Stimulated activated CD8-positive, alpha-beta memory T cell treated with anti-CD3 and anti-CD28 coated beads, Interleukin-4, amount 100 ng/mL, for 1 hour (primary cell): ENCODE measurements around the gene GPN2.
A peak's percentile ranks its signal among the peaks of the same experiment; 100 is the strongest.
"Not testable (repeated sequence)": the region's sequence is repeated elsewhere in the genome, so short reads cannot be mapped to it uniquely, and the experiment has no call there.

Experiments used
- DNase-seq, 2 donors: peaks; one replicate each; pipeline ENCODE4 v3.0.0-alpha.2; 2020; ENCODE audit warnings: low read depth in 2 of 2, low spot score in 1 of 2

Gene GPN2

DNA sequence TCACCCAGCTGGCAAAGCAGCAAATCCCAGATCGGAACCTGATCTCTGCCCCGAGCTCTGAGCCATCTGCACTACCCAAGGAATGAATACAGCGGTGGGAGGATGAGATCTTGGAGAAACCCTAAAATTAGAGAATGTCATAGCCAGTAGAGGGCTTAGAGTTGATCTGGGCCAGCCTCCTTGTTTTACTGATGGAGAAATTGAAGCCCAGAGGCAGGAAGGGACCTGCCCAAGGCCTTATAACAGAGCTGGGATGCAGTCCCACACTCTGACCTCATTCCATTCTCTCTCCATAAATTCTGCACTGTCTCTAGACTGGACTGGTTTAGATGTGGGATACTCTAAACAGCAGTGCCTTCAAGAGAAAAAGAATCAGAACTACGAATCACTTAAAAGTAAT lies 31.9 kb downstream of the GPN2 start:
- no peak for DNase-seq

GRCh38 chr1:26857473-26858060 lies 32.5 kb downstream of the GPN2 start:
- DNase-seq = no peak

DNA sequence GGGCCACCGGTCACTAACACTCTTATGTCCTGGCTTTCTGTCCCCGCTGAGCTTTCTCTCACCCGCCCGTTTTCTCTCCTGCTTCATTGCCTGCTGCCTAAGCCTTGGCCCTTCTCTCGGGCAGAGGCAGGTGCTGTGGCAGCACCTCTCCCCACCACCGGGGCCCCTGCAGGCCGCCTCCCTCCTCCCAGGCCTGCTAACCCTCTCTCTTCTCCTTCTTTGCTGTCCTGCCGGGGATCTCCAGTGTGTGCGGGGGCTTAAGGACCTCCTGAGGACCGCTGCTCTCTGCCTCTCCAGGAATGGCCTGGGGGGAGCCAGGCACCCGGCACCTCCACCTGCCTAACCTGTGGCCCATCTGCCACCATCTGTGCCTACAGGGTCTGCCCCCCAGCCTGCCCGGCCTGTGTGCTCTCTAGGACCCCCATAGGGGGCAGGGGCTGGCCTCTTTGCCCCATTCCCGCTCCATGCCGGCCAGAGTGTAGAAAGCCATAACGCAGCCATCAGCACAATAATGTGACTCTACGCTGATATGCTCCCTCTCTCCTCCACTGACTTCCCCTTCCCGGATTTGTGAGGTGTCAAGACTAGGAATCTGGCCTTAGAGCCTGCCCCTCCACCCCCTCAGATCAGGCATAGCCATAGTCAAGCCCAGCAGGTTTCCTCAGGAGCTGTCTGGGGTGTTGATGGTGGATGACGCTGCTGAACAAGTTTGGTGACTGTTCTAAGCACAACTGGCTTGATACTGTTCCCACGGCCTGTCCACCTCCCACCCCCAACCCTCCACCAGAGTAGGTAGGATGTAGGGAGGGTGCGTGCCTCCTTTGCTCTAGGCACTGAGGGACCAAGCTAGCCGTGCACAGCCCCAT lies 33.2 kb downstream of the GPN2 start:
- DNase-seq = no peak

GRCh38 chr1:26856181-26856580 lies 33.9 kb downstream of the GPN2 start:
- no peak for DNase-seq

DNA sequence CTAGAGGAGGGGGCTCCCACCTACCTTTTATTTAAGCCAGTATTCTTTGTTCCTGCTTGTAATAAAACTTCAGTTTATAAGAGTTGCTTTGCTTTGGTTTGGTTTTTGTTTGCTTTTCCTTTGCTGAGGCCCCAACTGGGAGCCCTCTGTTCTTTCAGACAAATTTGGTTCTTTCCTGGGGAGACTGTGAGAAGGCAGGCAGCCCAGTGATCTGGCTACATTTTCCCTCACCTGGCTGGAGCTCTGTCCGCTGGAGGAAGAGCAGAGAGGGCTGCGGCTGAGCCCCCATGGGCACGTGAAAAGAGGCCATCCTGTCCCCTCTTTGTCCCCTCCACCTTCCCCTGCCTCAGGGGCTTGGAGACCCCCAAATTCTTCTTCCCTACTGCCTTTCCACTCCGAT lies 34.4 kb downstream of the GPN2 start:
- DNase-seq = no peak

DNA sequence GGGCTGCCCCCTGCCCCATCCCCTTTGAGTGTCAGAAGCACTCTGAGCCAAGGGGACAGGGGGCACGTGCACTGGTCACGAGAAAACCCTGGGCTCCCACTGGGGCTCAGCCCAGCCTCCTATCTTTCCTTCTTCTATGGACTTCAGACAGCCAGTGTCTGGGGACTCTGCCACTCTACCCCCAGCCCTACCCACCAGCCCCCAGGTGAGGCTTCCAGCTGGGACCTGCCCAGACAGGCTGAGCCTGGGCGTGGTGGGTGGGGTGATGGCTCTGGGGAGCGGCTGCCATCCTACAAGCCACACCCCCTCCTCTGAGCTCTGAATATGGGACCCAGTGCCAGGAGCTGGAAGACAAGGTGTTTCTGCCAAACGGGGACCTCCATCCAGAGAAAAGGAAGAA lies 35.2 kb downstream of the GPN2 start:
- DNase-seq = no peak

GRCh38 chr1:26853600-26853999 lies 36.5 kb downstream of the GPN2 start:
- DNase-seq = no peak

- DNase-seq = peak; percentile 71 to 73
Measured at GRCh38 chr1:26853156-26853555, 36.9 kb downstream of the GPN2 start.

GRCh38 chr1:26852701-26853100 lies 37.4 kb downstream of the GPN2 start:
- DNase-seq = no peak

- DNase-seq = no peak
Measured at GRCh38 chr1:26851106-26851684, 38.9 kb downstream of the GPN2 start.

GRCh38 chr1:26848941-26849774 lies 40.9 kb downstream of the GPN2 start:
- no peak for DNase-seq

DNA sequence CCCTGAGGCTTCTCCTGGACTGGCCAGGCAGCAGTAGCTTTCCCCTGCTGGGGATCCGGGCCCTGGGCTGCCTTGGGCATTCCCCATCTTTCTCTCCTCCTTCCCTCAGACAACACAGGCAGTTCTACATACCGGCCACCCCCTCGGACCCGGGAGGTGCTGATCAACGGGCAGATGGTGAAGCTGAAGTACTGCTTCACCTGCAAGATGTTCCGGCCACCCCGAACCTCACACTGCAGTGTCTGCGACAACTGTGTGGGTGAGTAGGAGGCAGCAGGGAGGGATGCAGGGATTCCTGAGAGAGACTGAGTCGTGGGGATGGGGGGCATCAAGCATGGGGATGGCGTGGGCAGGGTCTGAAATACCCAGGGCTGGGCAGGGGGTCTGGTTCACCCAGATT lies 41.6 kb downstream of the GPN2 start:
- no peak for DNase-seq

GRCh38 chr1:26847826-26848225 lies 42.3 kb downstream of the GPN2 start:
- DNase-seq = not testable (repeated sequence)

- DNase-seq = no peak
Measured at GRCh38 chr1:26844424-26845196, 45.5 kb downstream of the GPN2 start.

- DNase-seq = no peak
Measured at GRCh38 chr1:26839779-26840178, 50.3 kb downstream of the GPN2 start.

- DNase-seq = no peak
Measured at GRCh38 chr1:26839339-26839722, 50.8 kb downstream of the GPN2 start.

DNA sequence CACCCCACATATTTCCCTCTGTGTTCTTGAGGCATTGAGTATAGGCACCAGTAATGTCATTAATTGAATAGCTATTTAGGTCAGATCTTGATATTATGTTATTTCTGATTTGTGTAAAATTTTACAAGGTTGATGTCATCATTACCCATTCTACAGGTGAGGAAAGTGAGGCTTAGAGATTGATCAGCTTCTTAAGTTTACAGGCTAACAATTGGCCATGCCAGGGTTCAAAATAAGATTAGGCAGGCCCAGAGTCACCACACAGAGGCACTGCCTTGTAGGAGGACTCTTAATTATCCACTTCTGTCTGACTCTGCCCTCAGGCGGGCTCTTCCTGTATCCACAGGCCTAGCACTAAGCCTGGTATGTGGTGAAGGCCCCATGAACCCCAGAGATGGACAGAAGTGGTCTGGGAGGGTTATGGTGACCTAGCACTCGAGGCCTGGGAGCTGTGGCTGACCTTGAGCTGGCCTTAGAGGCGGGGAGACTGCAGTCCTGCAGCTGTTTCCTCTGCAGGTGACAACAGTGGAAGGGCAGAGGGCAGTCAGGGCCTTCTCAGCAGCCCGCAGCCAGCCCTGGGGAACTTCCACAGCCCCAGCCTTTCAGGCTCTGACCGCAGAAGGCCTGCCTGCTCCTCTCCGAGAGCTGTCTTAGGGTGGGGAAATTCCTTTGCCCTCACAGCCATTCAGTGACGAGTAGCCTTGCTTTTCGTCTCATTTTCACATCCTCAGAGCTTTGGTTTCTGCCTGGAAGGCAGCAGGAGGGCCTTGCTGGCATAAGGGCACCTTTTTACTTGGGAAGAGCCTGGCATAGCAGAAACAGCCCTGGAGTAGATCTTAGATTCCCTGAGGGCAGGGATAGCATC lies 51.4 kb downstream of the GPN2 start:
- peak in 1 of 2 donors; percentile 11 for DNase-seq

GRCh38 chr1:26837665-26838064 lies 52.4 kb downstream of the GPN2 start:
- DNase-seq = not testable (repeated sequence)

DNA sequence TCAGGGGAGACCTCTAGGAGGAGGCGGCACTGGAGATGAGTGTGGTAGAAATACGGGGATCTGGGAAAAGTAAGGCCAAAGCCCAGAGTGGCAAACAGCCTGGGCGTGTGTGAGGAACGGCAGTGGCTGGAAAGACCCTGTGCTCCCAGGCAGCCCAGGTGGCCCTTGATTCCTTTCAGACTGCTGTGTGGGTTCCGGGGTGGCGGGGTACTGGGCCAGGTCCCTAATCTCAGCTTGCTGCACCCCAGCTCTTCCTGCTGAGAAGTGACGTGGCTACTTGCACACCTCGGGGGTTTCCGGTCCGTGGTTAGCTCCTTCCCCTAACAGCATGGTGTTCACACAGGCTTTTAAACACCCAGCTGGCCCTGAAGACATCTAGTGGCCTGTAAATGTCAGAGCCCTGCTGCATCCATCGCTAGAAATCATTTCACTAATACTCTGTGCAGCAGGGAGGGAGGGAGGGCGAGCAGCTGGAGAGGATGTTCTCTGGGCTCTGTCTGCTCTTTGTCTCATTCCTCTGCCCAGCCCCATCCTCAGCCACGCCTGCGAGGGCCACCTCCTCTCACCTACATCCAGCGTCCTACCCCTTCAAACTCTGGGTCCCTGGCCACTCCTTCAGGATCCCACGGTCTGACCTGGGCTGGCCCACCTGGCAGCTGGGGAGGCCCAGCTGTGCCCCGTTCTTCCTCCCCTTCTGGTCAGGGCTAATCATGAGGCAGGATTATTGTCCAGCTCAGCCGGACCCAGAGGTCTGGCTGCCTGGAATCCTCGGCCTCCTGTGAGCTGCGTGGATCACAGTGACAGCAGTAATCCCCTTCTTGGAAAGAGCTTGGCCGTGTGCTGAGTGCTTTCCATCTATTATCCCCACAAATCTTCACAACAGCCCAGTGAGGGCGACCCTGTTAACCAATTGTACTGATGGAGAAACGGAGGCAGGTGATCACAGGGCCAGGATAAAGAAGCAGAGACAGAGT lies 56.4 kb downstream of the GPN2 start:
- peak; percentile 69 to 83 for DNase-seq
